A549 (cell line): ENCODE data around the gene DOCK11. TPM values are rescaled to one million over a fixed set of nuclear protein-coding genes. Genes with fewer than 3 reads are reported as not detected.

Source experiments
- ATAC-seq, 2 experiments: fragments of 200-7000 bp in 1 of 2; fragments of >200 bp in 1 of 2; cut with Nextera tagmentation in 1 of 2; cut with Tn5 transposase in 1 of 2; 3 replicates each; pipeline versions ENCODE4 v1.8.0 to v1.9.1; 2018 to 2020; ENCODE audit warnings: mild to moderate bottlenecking in 1 of 2, moderate library complexity in 1 of 2
- CTCF ChIA-PET: fragments of 300-600 bp; sonication (Branson Sonifier 250); formaldehyde crosslinking; extraction: SDS; loops from one replicate; lab custom pipeline; 2021; ENCODE audit warnings: antibody characterized with exemption, inconsistent platforms; lab: Yijun Ruan, JAX
- POLR2A ChIA-PET: fragments of 350-600 bp; formaldehyde crosslinking; extraction: SDS; loops from one replicate; lab custom pipeline; 2021; ENCODE audit warnings: antibody characterized with exemption, inconsistent platforms; lab: Yijun Ruan, JAX
- DNase-seq, 2 experiments: peaks; one replicate each; pipeline versions ENCODE4 v3.0.0 to v3.0.0-alpha.2; 2011 to 2016; ENCODE audit warnings: low read depth in 1 of 2, low spot score in 1 of 2
- FAIRE-seq: peaks from 2 replicates; lab custom pipeline; 2011; peaks lifted over from hg19 to GRCh38; lab: Jason Lieb, UNC
- H3K27ac ChIP-seq, 2 experiments: fragments of >200 bp; sonication (Bioruptor Twin); formaldehyde crosslinking; 3 replicates each; pipeline ENCODE4 v1.5.1; 2016 to 2017
- H3K4me1 ChIP-seq: fragments of >200 bp; sonication (Bioruptor Twin); formaldehyde crosslinking; 3 replicates; pipeline ENCODE4 v1.6.1; 2016
- H3K4me2 ChIP-seq: fragments of >200 bp; sonication (Bioruptor Twin); formaldehyde crosslinking; 3 replicates; pipeline ENCODE4 v1.6.1; 2016
- H3K4me3 ChIP-seq: fragments of >200 bp; sonication (Bioruptor Twin); formaldehyde crosslinking; 3 replicates; pipeline ENCODE4 v1.5.1; 2016
- H3K9me3 ChIP-seq: fragments of >200 bp; sonication (Bioruptor Twin); formaldehyde crosslinking; 3 replicates; pipeline ENCODE4 v1.6.1; 2016
- ATOH8 ChIP-seq: fragments of 250-450 bp; sonication (Bioruptor Pico); IDR thresholded peaks from 2 replicates; pipeline ENCODE4 v1.5.0; 2020; ENCODE audit warnings: low read depth, mild to moderate bottlenecking, moderate library complexity
- BHLHE40 ChIP-seq: IDR thresholded peaks from 2 replicates; pipeline ENCODE4 v1.6.1; 2012; ENCODE audit warnings: low read depth, low read length, inconsistent platforms
- CEBPB ChIP-seq, 2 experiments: fragments of >200 bp in 1 of 2; sonication (Bioruptor Twin) in 1 of 2; formaldehyde crosslinking in 1 of 2; IDR thresholded peaks; 2 replicates each; pipeline ENCODE4 v1.6.1; 2012 to 2016
- EHF ChIP-seq: fragments of 250-450 bp; sonication (Bioruptor Pico); IDR thresholded peaks from 2 replicates; pipeline ENCODE4 v1.5.0; 2020; ENCODE audit warnings: mild to moderate bottlenecking
- ELK1 ChIP-seq: fragments of 150-350 bp; IDR thresholded peaks from 2 replicates; pipeline ENCODE4 v1.6.1; 2014; ENCODE audit warnings: low read depth, mild to moderate bottlenecking, low read length
- HDAC2 ChIP-seq: fragments of 200-600 bp; sonication (generic); IDR thresholded peaks from 2 replicates; pipeline ENCODE4 v1.6.1; 2016
- HES2 ChIP-seq: fragments of >200 bp; sonication (Bioruptor Twin); formaldehyde crosslinking; IDR thresholded peaks from 2 replicates; pipeline ENCODE4 v1.6.1; 2016
- HMGXB4 ChIP-seq: fragments of 250-450 bp; sonication (Bioruptor Pico); IDR thresholded peaks from 2 replicates; pipeline ENCODE4 v1.5.0; 2021; ENCODE audit warnings: mild to moderate bottlenecking, moderate library complexity, borderline replicate concordance
- HOXB5 ChIP-seq: fragments of 250-450 bp; sonication (Bioruptor Pico); IDR thresholded peaks from 2 replicates; pipeline ENCODE4 v1.5.0; 2020; ENCODE audit warnings: mild to moderate bottlenecking, moderate library complexity
- JUN ChIP-seq, 2 experiments: fragments of >200 bp; sonication (Bioruptor Twin); formaldehyde crosslinking; IDR thresholded peaks; 2 replicates in 1 of 2; 3 replicates in 1 of 2; pipeline ENCODE4 v1.6.1; 2016 to 2017
- KDM1A ChIP-seq: fragments of 200-600 bp; sonication (generic); IDR thresholded peaks from 2 replicates; pipeline ENCODE4 v1.6.1; 2016; ENCODE audit warnings: low read depth, mild to moderate bottlenecking
- MAFK ChIP-seq: fragments of 450-650 bp; IDR thresholded peaks from 2 replicates; pipeline ENCODE4 v1.6.1; 2014; ENCODE audit not compliant: partially characterized antibody
- MAZ ChIP-seq: fragments of 150-350 bp; IDR thresholded peaks from 2 replicates; pipeline ENCODE4 v1.6.1; 2014; ENCODE audit warnings: antibody characterized with exemption, low read depth, low read length, borderline replicate concordance
- MYC ChIP-seq: IDR thresholded peaks from 2 replicates; pipeline ENCODE4 v1.6.1; 2012; ENCODE audit warnings: mild to moderate bottlenecking, inconsistent platforms, low read length, improper control_type of control experiment, borderline replicate concordance
- NFE2L2 ChIP-seq: fragments of 150-350 bp; conservative IDR thresholded peaks from 2 replicates; pipeline ENCODE4 v1.6.1; 2014; ENCODE audit warnings: low read length
- POLR2AphosphoS2 ChIP-seq: conservative IDR thresholded peaks from 2 replicates; pipeline ENCODE4 v1.6.1; 2012; ENCODE audit warnings: low read length, improper control_type of control experiment, inconsistent platforms
- RAD21 ChIP-seq, 2 experiments: fragments of >200 bp in 1 of 2; sonication (Bioruptor Twin) in 1 of 2; formaldehyde crosslinking in 1 of 2; IDR thresholded peaks in 1 of 2; conservative IDR thresholded peaks in 1 of 2; 2 replicates in 1 of 2; 3 replicates in 1 of 2; pipeline ENCODE4 v1.6.1; 2012 to 2018; ENCODE audit warnings: inconsistent platforms in 1 of 2
- RCOR1 ChIP-seq: fragments of 150-350 bp; IDR thresholded peaks from 2 replicates; pipeline ENCODE4 v1.6.1; 2014; ENCODE audit warnings: antibody characterized with exemption, low read length, low read depth
- SMC3 ChIP-seq: fragments of >200 bp; sonication (Bioruptor Twin); formaldehyde crosslinking; IDR thresholded peaks from 3 replicates; pipeline ENCODE4 v1.6.1; 2018; ENCODE audit warnings: inconsistent platforms
- TFCP2L1 ChIP-seq: fragments of 250-450 bp; sonication (Bioruptor Pico); IDR thresholded peaks from 2 replicates; pipeline ENCODE4 v1.5.0; 2021; ENCODE audit warnings: mild to moderate bottlenecking
- WGBS: methylation state at CpG from one replicate; pipeline ENCODE4 v1.1.6; 2017; ENCODE audit errors: missing lambda C conversion rate; 5-methylcytosine and 5-hydroxymethylcytosine counted together
- polyA plus RNA-seq, 4 experiments: library from polyadenylated mRNA; depleted of rRNA in 3 of 4; stranded (reverse); fragments of >200 nt; fragmentation: RNase III in 1 of 4; extraction: RNeasy Plus Mini Kit Qiagen cat#74134 plus additional on column Dnase treatment in 1 of 4; gene quantifications; 2 replicates in 3 of 4; 3 replicates in 1 of 4; pipeline ENCODE4 v1.2.3, GENCODE V29; 2011 to 2017

The DOCK11 gene
- polyA plus RNA-seq, 2 of the 4 experiments (the other 2 are of a cell fraction), result 5.8 to 9.5 TPM

GRCh38 chrX:118566359-118566758, 70.7 kb downstream of the DOCK11 start (continued):
- TF ChIP-seq HMGXB4 (CRISPR knock-in tag), result no peak
- no peak for TF ChIP-seq HDAC2

GRCh38 chrX:118569676-118570075, 74.1 kb downstream of the DOCK11 start:
- TF ChIP-seq TFCP2L1 (CRISPR knock-in tag), result no peak
- TF ChIP-seq CEBPB (IDR thresholded peaks at IDR 0.05), result no peak
- no peak for TF ChIP-seq POLR2AphosphoS2
- no peak for TF ChIP-seq RAD21 (conservative IDR thresholded peaks at IDR 0.05 in 1 of 2, IDR thresholded peaks at IDR 0.05 in 1 of 2)
- no peak for TF ChIP-seq ATOH8
- TF ChIP-seq MAZ, result no peak
- TF ChIP-seq, all 56 proteins: peak for 0
- no peak for ATAC-seq
- ChIA-PET POLR2A (no interaction called here), CTCF (no interaction called here)
- Histone ChIP-seq H3K4me3 (no peak overlapping the region), H3K27ac (no peak overlapping the region), H3K9me3 (no peaks in the 10 kb centered on the region), H3K4me2 (no peak overlapping the region), H3K4me1 (0 out of 3 replicates have a peak, but pooled peaks cover 4% of the 10 kb centered on the region)
- WGBS, result 80% methylated on average over 3 of the region's 3 CpGs
- no peak for DNase-seq
- no peak for FAIRE-seq

GRCh38 chrX:118570209-118570608, 74.6 kb downstream of the DOCK11 start:
- Histone ChIP-seq H3K4me1 (0 out of 3 replicates have a peak, but pooled peaks cover 4% of the 10 kb centered on the region), H3K27ac (no peak overlapping the region), H3K4me3 (no peak overlapping the region), H3K4me2 (no peak overlapping the region), H3K9me3 (no peaks in the 10 kb centered on the region)
- TF ChIP-seq BHLHE40, result no peak
- no peak for TF ChIP-seq JUN (IDR thresholded peaks at IDR 0.05)
- no peak for TF ChIP-seq SMC3
- TF ChIP-seq ELK1, result no peak
- no peak for TF ChIP-seq HOXB5 (CRISPR knock-in tag)
- no peak for TF ChIP-seq MAFK
- no peak for TF ChIP-seq KDM1A
- no peak for TF ChIP-seq RCOR1
- no peak for TF ChIP-seq EHF (CRISPR knock-in tag)
- TF ChIP-seq HES2, result no peak
- no peak for TF ChIP-seq MYC
- no peak for TF ChIP-seq NFE2L2
- ChIA-PET POLR2A (no interaction called here), CTCF (no interaction called here)
- FAIRE-seq (no peak), DNase-seq (no peak), ATAC-seq (no peak)
- WGBS, result 93% methylated on average over 2 of the region's 2 CpGs
